ENCODE results near the gene SH3BP5L. TPM values are rescaled to one million over a fixed set of nuclear protein-coding genes. Genes with fewer than 3 reads are reported as not detected.
A peak's percentile ranks its signal among the peaks of the same experiment; 100 is the strongest.

SH3BP5L gene
- total and polyA plus RNA-seq, 2 experiments from 2014 or later: 2.8 to 26.1 TPM

DNA sequence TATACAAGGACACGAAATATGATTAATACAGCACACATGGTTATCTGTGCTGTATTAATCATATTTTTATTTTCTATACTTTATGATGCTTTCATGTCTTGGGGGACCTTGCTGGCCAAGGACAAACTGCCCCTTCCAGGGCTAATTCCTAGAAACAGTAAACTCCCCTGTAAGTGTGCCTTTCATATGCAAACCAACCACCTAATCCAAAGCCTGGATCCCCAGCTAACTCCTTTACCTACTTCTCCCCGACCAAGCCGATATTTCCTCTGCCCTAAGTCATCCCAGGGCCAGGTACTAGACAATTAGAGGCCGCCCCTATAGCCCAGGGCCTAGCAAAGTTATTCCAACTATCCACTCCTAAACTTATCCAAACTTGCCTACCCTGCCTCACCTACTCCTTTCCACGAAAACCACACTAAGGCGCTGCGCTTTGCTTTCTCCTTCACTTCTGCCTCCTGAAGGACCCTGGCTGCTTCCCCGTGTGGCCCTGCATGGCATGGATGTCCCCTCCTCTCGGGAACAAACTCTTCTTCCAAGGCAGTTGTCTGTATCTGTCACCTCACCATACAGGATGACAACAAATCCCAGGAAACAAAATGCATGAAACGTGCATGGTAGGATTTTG lies 10.2 kb downstream of the SH3BP5L start:
- Histone ChIP-seq H3K36me3 (ENCODE audit: insufficient read depth) (peaks cover 6% of the 10 kb centered on the region; the same call in 1 of the 2 replicates), H3K4me3 (no peak overlapping the region), H3K4me1 (ENCODE audit: insufficient read depth) (0 out of 2 replicates have a peak, but pooled peaks cover 5% of the 10 kb centered on the region), H3K27ac (ENCODE audit: low read depth) (no peak overlapping the region), H3F3A (replicated peaks; ENCODE audit: low read depth) (no peaks in the 10 kb centered on the region), H4K20me1 (replicated peaks; ENCODE audit: insufficient read depth) (peaks cover 1% of the 10 kb centered on the region), H2AFZ (no peak overlapping the region), H3K27me3 (ENCODE audit: insufficient read depth) (no peaks in the 10 kb centered on the region), H3K4me2 (0 out of 2 replicates have a peak overlapping the region, but pooled peaks have one; percentile 38), H3K79me2 (replicated peaks; ENCODE audit: insufficient read depth) (peaks cover 23% of the 10 kb centered on the region), H3K9me2 (ENCODE audit: insufficient read depth) (no peaks in the 10 kb centered on the region)
- DNase-seq (ENCODE audit: low spot score): no peak
- peak; percentile 20 for ATAC-seq
- Mint-ChIP-seq H3K36me3 (ENCODE audit: low read depth) (peaks cover 64% of the 10 kb centered on the region), H3K4me3 (no peak overlapping the region; the same call in 2 of the 3 replicates), H3K27me3 (ENCODE audit: insufficient read depth, low read depth, poor library complexity) (peaks cover 7% of the 10 kb centered on the region), H3K9me3 (no peaks in the 10 kb centered on the region; the same call in 2 of the 3 replicates), H3K4me1 (peaks cover 32% of the 10 kb centered on the region), H3K27ac (peak overlapping the region; percentile 44; the same call in 1 of the 2 replicates)
- no peak for TF ChIP-seq ZNF331 (CRISPR knock-in tag; IDR thresholded peaks at IDR 0.05; ENCODE audit: low read depth)
- TF ChIP-seq JUNB (IDR thresholded peaks at IDR 0.05; ENCODE audit: unreplicated experiment): no peak
- TF ChIP-seq, protein P1, sequence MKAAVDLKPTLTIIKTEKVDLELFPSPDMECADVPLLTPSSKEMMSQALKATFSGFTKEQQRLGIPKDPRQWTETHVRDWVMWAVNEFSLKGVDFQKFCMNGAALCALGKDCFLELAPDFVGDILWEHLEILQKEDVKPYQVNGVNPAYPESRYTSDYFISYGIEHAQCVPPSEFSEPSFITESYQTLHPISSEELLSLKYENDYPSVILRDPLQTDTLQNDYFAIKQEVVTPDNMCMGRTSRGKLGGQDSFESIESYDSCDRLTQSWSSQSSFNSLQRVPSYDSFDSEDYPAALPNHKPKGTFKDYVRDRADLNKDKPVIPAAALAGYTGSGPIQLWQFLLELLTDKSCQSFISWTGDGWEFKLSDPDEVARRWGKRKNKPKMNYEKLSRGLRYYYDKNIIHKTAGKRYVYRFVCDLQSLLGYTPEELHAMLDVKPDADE (IDR thresholded peaks at IDR 0.05): no peak
- TF ChIP-seq STAT1 (IDR thresholded peaks at IDR 0.05; ENCODE audit: unreplicated experiment): no peak
- no peak for TF ChIP-seq POLR2AphosphoS5 (IDR thresholded peaks at IDR 0.05; ENCODE audit: low read depth)
- TF ChIP-seq, protein P2, sequence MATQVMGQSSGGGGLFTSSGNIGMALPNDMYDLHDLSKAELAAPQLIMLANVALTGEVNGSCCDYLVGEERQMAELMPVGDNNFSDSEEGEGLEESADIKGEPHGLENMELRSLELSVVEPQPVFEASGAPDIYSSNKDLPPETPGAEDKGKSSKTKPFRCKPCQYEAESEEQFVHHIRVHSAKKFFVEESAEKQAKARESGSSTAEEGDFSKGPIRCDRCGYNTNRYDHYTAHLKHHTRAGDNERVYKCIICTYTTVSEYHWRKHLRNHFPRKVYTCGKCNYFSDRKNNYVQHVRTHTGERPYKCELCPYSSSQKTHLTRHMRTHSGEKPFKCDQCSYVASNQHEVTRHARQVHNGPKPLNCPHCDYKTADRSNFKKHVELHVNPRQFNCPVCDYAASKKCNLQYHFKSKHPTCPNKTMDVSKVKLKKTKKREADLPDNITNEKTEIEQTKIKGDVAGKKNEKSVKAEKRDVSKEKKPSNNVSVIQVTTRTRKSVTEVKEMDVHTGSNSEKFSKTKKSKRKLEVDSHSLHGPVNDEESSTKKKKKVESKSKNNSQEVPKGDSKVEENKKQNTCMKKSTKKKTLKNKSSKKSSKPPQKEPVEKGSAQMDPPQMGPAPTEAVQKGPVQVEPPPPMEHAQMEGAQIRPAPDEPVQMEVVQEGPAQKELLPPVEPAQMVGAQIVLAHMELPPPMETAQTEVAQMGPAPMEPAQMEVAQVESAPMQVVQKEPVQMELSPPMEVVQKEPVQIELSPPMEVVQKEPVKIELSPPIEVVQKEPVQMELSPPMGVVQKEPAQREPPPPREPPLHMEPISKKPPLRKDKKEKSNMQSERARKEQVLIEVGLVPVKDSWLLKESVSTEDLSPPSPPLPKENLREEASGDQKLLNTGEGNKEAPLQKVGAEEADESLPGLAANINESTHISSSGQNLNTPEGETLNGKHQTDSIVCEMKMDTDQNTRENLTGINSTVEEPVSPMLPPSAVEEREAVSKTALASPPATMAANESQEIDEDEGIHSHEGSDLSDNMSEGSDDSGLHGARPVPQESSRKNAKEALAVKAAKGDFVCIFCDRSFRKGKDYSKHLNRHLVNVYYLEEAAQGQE (IDR thresholded peaks at IDR 0.05; ENCODE audit: unreplicated experiment): no peak

DNA sequence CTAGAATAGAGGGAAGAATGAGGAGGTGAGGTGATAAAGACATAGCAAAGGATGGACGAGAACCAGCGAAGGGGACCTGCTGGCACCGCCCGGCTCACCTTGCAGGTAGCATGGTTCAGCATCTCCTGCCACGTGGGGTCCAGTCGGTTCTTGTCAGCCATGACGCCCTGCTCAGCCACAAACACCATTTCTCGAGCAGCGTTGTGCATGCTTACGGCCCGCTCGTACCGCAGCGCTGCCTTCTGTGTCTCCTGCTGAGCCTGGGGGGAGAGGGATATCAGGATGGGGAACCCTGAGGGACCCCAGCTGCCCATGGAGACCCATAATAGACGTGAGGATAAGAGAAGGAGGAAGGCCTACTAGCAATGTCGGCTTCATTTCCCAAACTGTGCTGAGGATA lies 11.4 kb downstream of the SH3BP5L start:
- Mint-ChIP-seq H3K9me3 (no peaks in the 10 kb centered on the region; the same call in 2 of the 3 replicates), H3K27ac (no peak overlapping the region), H3K4me3 (no peak overlapping the region), H3K4me1 (peaks cover 23% of the 10 kb centered on the region), H3K27me3 (ENCODE audit: insufficient read depth, low read depth, poor library complexity) (peaks cover 7% of the 10 kb centered on the region), H3K36me3 (ENCODE audit: low read depth) (peaks cover 58% of the 10 kb centered on the region)
- peaks cover 12% of the 10 kb centered on the region for H3K79me2 ChIP-seq (replicated peaks; ENCODE audit: insufficient read depth)
- H3K27ac ChIP-seq (ENCODE audit: low read depth): no peak overlapping the region
- no peaks in the 10 kb centered on the region for H3K9me2 ChIP-seq (ENCODE audit: insufficient read depth)
- no peaks in the 10 kb centered on the region; the same call in none of the 2 replicates for H4K20me1 ChIP-seq (replicated peaks; ENCODE audit: insufficient read depth)
- peaks cover 6% of the 10 kb centered on the region; the same call in 1 of the 2 replicates for H3K36me3 ChIP-seq (ENCODE audit: insufficient read depth)
- no peak overlapping the region for H3K4me2 ChIP-seq
- no peak overlapping the region for H2AFZ ChIP-seq
- H3K4me1 ChIP-seq (ENCODE audit: insufficient read depth): 0 out of 2 replicates have a peak, but pooled peaks cover 5% of the 10 kb centered on the region
- no peak overlapping the region for H3K4me3 ChIP-seq
- H3F3A ChIP-seq (replicated peaks; ENCODE audit: low read depth): no peaks in the 10 kb centered on the region
- TF ChIP-seq ZNF114 (CRISPR knock-in tag; IDR thresholded peaks at IDR 0.05) (no peak), JUNB (IDR thresholded peaks at IDR 0.05; ENCODE audit: unreplicated experiment) (no peak)
- ATAC-seq (no peak), DNase-seq (ENCODE audit: low spot score) (no peak)
- H3K27me3 ChIP-seq (ENCODE audit: insufficient read depth): no peaks in the 10 kb centered on the region

Data from GM23338 (cell line).